Tongue (tissue), 2 donors: ENCODE results near the gene ANKAR. TPM values are rescaled to one million over a fixed set of nuclear protein-coding genes. Genes with fewer than 3 reads are reported as not detected.
"Not testable (repeated sequence)": the region's sequence is repeated elsewhere in the genome, so short reads cannot be mapped to it uniquely, and the experiment has no call there.

Source experiments
- DNase-seq: peaks from one replicate; pipeline ENCODE4 v3.0.0-alpha.2; 2015
- total RNA-seq: library from RNA; depleted of rRNA; stranded (reverse); fragments of >200 nt; gene quantifications from one replicate; pipeline ENCODE4 v1.2.3, GENCODE V29; 2014

Gene ANKAR
- total RNA-seq, 1 donor from 2014 or later: 25.7 TPM

- DNase-seq: no peak
These were observed 13.7 kb upstream of the ANKAR start for GRCh38 chr2:189660803-189661147.

- peak; percentile 100 for DNase-seq
These were observed 13.1 kb upstream of the ANKAR start, which contains the start of gene ASNSD1 for GRCh38 chr2:189661148-189661956. ASNSD1 (plus strand) TSS chr2:189661459; CDS start chr2:189666133, 4,674 bp downstream.

GRCh38 chr2:189661957-189662321, 12.5 kb upstream of the ANKAR start:
- no peak for DNase-seq

DNA sequence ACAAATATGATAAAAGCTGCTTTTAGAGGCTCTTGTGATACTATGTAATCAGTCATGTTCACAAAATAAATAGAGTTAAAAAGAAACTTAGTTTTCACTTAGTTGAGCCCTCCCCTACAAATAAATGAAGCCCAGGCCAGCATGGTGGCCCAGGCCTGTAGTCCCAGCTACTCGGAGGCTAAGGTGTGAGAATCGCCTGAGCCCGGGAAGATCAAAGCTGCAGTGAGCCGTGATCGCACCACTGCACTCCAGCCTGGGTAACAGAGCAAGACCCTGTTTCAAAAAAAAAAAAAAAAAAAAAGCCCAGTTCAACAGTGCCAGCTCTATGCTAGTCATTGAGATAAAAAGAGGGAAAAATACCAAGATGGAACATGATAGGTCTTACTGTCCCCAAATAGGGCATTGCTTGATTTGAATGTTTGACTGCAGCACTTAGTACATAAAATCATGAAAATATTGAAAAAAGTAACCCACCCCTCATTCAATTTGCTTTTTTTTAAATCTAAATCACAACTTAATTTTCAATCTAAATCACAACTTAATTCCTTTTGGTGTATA, 11.7 kb upstream of the ANKAR start:
- DNase-seq: no peak

DNA sequence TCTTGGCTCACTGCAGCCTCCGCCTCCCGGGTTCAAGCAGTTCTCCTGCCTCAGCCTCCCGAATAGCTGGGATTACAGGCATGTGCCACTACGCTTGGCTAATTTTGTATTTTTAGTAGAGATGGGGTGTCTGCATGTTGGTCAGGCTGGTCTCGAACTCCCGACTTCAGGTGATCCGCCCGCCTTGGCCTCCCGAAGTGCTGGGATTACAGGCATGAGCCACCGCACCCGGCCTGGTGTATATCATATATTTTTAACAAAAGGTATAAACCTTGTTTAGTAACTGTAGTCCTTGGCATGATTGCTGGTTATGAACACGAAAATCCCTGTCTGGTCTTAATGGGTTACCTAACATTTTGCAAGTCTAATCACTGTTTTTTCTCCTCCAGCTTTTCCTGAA, 11.2 kb upstream of the ANKAR start:
- not testable (repeated sequence) for DNase-seq

DNA sequence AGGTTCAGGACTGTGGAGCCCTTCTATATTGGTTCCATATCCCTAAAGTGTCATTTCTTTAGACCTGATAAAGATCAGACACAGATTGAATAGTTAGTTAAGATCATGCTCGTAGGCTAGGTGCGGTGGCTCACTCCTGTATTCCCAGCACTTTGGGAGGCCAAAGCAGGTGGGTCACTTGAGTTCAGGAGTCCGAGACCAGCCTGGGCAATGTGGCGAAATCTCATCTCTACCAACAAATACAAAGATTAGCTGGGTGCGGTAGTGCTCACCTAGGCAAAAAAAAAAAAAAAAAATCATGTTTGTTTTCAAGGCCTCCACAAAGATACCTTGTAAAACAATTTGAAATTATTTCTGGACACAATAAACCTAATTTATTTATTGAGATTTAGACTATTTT, 4.6 kb upstream of the ANKAR start:
- no peak for DNase-seq

DNA sequence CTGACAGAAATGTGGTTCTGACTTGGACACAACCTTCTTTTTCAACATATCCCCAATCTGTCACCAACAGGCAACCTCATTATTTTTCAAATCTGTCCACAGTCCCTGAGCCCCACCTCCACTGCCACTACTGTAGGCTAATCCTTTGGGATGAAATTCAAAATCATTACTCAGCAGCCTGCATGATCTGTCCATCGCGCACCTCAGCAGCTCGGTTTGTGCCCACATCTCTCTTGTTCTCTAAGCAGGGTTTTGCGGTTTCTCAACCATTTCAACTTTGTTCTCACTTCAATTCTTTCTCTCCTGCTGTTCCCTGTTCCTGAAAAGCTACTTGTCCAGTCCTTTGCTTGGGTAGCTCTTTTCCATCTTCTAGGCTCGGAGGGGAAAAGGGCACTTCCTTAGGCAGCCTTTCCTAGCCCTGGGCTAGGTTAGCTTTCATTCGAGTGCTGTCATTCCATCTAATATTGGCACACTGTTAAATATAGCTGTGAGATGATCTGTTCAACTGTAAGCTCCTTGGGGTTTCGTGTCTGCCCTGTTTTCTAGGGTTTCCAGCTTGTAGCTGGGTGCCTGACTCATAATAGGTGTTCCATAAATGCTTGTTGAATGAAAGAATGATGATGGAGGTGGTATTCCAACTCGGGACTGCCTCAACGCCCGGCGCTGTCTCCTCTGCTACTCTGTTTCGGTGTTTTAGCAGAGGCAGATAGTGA, 653 bp upstream of the ANKAR start:
- no peak for DNase-seq

- no peak for DNase-seq
These were observed 2.0 kb downstream of the ANKAR start for GRCh38 chr2:189676471-189676870.

- no peak for DNase-seq
These were observed 4.8 kb downstream of the ANKAR start for GRCh38 chr2:189679226-189679625.

GRCh38 chr2:189681203-189681602, 6.7 kb downstream of the ANKAR start:
- no peak for DNase-seq

DNA sequence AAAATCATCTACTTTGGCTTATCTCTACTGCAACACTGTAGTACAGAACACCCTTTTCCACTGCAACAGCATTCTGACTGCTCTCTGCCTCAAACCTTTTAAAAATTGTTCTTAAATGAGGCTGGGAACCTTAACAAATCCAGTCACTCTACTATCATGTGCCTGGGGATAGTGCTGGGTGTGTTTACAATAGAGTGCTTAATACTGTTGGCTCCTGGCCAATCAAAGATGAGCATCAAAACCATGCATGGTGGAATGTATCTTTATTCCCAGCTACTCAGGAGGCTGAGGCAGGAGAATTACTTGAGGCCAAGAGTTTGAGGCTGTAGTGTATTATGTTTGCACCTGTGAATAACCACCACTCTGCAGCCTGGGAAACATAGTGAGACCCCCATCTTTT, 7.4 kb downstream of the ANKAR start:
- DNase-seq: no peak

- no peak for DNase-seq
These were observed 8.9 kb downstream of the ANKAR start for GRCh38 chr2:189683348-189683747.

- DNase-seq: no peak
These were observed 10.3 kb downstream of the ANKAR start for GRCh38 chr2:189684811-189685210.

DNA sequence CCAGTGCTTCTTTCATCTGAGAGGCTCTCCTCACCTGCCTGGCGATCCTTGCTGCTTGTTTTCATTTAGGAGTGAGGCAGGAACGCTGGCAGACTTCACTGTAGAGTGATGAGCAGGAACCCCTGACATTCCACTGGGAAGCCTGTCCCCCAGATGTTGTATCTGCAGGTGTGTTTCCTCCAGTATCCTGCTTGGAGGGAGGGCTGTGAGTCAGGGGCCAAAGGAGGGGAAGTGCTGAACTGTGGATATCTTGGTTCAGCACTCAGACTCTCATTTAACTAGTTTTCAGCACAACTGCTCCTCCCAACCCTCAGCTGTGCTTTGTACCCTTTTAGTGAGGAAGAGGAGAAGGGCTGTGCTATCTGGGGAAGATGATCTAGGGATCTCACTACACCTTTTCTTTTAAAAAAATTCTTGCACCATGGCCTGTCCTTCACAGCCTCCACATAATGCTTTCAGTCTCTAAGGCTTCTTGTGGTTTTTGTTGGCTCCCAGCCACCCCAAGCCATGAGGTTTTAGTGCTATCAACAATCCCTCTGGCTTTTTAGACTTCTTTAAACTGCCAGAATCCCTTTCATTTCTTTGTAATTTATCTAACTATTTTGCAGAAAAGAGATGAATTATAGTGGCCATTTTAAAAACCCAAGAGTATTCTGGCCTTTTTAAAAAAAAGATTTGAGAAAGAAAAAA, 11.2 kb downstream of the ANKAR start:
- DNase-seq: peak; percentile 21

DNA sequence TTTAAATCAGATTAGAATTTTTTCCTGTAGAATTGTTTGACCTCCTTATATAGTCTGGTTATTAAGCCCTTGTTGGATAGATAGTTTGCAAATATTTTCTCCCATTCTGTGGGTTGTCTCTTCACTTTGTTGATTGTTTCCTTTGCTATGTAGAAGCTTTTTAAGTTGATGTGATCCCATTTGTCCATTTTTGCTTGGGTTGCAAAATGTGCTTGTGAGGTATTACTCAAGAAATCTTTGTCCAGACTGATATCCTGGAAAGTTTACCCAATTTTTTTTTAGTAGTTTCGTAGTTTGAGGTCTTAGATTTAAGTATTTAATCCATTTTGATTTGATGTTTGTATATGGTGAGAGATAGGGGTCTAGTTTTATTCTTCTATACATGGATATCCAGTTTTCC, 13.3 kb downstream of the ANKAR start:
- not testable (repeated sequence) for DNase-seq

DNA sequence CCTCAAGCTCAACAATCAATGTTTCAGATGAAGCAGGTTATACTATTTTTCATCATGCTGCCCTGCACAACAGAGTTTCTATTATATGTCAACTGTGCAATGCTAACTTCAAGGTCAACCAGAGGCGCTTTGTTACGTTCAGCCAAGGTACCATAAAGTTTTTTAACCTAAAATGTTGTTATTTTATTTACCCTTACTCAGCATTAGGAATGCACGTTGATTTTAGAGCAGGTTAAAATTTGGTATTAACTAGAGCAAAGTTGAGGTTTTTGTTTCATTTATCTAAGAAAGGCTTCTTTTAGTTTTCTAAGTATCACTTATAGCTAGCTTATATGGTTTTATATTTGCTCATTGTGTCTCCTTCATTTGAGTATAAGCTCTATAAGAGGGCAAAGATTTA, 21.8 kb downstream of the ANKAR start:
- no peak for DNase-seq

GRCh38 chr2:189698020-189698887, 23.8 kb downstream of the ANKAR start:
- peak; percentile 72 for DNase-seq

DNA sequence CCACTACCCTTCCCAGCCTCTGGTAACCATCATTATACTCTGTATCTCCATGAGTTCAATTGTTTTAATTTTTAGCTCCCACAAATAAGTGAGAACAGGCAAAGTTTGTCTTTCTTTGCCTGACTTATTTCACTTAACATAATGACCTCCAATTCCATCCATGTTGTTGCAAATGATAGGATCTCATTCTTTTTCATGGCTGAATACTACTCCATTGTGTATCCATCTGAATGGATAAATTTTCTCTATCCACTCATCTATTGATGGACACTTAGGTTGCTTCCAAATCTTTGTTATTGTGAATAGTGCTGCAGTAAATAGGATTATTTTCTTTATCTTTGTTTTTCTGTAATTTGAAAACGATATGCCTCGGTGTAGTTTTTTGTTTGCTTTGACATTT, 26.2 kb downstream of the ANKAR start:
- DNase-seq: no peak

DNA sequence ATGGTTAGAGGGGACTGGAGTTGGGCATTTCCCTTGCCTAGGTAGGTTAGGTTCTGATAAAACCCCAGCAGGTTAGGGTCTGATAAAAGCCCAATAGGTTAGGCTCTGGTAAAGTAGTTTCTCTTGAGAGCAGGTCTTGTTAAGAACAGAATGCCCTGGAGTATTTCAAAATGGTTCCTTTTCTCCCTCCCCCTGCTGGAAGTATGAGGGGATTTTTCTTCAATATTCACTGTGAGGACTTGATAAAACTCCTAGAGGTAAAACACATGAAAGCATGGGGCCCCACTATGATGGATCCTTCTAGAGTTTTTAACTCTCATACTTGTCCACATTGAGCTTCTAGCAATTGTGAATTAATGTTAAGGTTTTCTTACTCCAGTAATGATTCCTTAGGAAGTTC, 27.6 kb downstream of the ANKAR start:
- no peak for DNase-seq

- no peak for DNase-seq
These were observed 35.2 kb downstream of the ANKAR start for GRCh38 chr2:189709501-189710221.

GRCh38 chr2:189717593-189717992, 43.1 kb downstream of the ANKAR start:
- not testable (repeated sequence) for DNase-seq
